ENCODE data around the gene DCLK1.

DNA sequence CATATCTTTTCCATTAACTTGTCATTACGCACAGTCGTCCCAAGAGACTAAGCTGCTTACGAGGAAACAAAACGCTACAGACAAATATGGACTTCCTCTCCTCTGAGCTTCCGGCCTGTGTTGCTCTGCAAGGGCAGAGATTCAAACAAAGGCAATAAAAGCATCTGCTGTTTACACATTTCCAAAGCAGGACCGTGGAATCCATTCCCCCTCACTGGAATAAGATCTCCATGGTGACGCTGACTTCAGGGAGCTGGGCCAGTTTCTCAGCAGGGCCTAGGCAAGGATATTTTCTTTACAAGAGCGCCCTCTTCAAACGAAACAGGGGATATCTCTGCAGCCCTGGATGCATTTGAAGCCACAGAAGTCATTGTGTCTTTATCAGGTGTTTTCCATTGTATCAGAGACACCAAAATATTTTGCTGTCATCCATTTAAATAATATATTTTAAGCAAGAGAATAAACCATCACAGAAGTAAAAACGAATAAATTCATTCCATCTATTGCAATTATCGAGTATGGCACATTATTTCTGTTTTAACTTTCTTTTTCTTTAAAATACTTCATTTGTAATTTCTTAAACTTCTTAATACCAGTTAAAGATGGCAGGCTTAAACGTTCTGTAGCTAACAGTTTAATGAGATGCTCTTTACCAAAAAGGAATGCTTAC lies 177.5 kb downstream of the DCLK1 start:
- TF ChIP-seq, protein P1, sequence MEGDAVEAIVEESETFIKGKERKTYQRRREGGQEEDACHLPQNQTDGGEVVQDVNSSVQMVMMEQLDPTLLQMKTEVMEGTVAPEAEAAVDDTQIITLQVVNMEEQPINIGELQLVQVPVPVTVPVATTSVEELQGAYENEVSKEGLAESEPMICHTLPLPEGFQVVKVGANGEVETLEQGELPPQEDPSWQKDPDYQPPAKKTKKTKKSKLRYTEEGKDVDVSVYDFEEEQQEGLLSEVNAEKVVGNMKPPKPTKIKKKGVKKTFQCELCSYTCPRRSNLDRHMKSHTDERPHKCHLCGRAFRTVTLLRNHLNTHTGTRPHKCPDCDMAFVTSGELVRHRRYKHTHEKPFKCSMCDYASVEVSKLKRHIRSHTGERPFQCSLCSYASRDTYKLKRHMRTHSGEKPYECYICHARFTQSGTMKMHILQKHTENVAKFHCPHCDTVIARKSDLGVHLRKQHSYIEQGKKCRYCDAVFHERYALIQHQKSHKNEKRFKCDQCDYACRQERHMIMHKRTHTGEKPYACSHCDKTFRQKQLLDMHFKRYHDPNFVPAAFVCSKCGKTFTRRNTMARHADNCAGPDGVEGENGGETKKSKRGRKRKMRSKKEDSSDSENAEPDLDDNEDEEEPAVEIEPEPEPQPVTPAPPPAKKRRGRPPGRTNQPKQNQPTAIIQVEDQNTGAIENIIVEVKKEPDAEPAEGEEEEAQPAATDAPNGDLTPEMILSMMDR (IDR thresholded peaks at IDR 0.05) = peak; percentile 9 to 58 (median 44)
- TF ChIP-seq POLR2A (IDR thresholded peaks at IDR 0.05) = no peak

Data from adrenal gland (tissue), 5 donors.